ENCODE results near the gene PEX12.
"Not testable (repeated sequence)": the region's sequence is repeated elsewhere in the genome, so short reads cannot be mapped to it uniquely, and the experiment has no call there.

Gene PEX12

GRCh38 chr17:35578197-35578928 lies at the start of gene PEX12:
Gene PEX12, minus strand, starts transcription at chr17:35578571. Its CDS starts 550 bp downstream, at chr17:35578021.
- peak; percentile 95 for DNase-seq

DNA sequence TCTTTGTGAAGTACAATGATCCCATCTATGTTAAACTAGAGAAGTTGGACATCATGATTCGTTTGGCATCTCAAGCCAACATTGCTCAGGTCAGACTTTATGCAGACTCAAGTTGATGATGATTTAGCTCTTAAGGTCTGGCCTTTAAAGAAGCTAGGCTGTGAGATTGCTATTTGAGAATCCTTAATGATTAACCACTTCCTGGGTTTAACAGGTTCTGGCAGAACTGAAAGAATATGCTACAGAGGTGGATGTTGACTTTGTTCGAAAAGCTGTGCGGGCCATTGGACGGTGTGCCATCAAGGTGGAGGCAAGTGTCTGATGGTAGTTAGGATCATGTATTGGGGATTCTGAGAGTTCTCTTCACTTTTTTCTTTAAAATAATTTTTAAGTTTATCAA lies 49.0 kb upstream of the PEX12 start:
- no peak for DNase-seq

DNA sequence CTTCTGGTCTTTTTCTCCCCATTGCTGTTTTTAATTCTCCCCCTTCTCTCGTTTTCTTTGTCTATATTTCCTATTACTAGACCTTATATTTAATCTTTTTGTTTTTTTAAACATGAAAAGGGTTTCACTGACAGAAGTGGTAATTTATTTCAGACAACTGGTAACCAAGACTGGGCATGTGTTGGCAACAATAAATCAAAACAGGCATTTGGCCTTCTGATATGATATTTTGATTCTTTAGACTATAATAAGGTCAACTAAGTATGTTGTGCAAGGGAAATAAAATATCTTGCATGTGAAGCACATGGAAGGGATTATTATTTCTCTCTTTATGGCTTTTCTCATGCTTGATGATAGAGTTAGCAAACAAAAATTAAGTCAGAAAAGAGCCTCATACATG lies 43.4 kb upstream of the PEX12 start:
- DNase-seq = no peak

DNA sequence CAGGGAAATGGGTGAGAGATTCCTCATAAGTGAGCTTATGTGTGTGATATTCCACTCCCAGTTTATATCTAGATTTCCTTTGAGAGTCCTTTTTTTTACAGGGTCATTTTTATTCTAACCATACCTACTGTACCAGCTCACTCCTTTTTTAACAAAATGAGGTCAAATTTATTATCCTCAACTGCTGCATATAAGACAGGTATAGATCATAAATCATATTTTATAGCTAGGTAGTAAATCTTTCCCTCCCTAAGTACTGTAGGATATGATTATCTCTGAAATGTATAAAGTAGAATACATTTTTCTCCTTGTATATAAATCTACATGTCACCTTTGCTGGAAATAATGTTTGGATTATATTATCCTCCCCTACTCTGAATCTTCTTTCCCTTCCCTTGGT lies 40.3 kb upstream of the PEX12 start:
- no peak for DNase-seq

DNA sequence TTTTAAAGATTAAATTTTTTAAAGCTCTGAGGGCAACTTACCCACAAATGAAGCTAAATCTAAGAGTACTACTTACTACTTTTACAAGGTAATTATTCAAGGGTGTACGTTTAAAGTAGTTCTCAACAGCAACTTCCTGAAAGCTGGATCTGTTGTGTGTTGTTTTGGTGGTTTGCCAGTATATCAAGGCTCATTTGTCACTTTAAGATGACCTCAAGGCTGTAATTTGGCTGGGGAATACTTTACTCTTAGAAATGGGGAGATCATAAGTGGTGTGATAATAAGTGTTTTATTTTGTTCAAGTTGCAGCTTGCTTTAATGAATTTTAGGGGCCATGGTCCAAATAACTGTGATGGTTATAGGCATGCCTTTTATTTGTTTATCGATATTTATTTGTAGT lies 39.1 kb upstream of the PEX12 start:
- no peak for DNase-seq

GRCh38 chr17:35616536-35616935 lies 38.2 kb upstream of the PEX12 start:
- DNase-seq = no peak

DNA sequence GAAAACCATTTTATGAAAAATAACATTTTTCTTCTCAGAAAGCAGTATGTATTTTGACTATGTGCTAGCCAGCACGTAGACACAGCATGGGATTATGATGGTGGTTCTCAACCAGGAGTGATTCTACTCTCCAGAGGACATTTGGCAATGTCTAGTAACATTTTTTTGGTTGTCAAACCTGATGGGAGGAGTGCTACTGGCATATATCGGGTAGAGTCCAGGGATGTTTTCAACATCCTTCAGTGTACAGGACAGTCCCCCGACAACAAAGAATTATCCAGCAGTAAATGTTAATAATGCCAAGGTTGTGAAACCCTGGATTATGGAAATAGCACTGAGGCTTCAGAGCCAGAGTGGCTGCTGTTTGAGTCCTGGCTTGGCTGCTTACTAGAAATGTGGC lies 36.4 kb upstream of the PEX12 start:
- no peak for DNase-seq

- no peak for DNase-seq
These were observed 34.7 kb upstream of the PEX12 start for GRCh38 chr17:35612924-35613521.

DNA sequence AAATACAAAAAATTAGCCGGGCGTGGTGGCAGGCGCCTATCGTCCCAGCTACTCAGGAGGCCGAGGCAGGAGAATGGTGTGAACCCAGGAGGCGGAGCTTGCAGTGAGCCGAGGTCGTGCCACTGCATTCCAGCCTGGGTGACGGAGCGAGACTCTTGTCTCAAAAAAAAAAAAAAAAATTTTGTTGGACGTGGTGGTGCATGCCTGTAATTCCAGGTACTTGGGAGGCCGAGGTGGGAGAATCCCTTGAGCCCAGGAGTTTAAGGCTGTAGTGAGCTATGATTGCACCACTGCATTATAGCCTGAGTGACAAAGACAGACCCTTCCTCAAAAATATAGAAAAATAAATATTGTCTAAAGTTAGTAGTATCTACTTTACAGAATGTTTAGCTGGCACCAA lies 32.4 kb upstream of the PEX12 start:
- DNase-seq = not testable (repeated sequence)

GRCh38 chr17:35609831-35610230 lies 31.5 kb upstream of the PEX12 start:
- DNase-seq = no peak

- DNase-seq = no peak
These were observed 29.0 kb upstream of the PEX12 start for GRCh38 chr17:35607239-35607847.

- DNase-seq = no peak
These were observed 27.3 kb upstream of the PEX12 start for GRCh38 chr17:35605678-35606077.

- DNase-seq = no peak
These were observed 25.3 kb upstream of the PEX12 start for GRCh38 chr17:35603674-35604073.

DNA sequence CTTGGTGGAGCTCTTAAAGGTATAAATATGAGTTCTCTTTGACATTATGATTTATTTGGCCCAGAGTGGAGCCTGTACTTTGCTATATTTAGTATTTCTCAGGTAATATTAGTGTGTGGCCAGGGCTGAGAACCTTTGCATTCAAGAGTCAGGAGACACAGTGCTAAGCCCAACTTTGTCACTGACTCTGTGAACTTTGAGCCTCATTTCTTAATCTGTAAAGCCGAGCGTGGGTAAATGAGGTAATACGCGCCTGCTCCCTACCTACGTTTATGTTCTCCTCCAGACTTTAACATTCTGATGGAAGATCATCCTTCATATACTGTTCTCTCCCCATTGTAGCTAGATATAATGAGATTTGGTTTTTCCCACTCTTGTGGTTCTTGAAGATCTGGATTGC lies 19.2 kb upstream of the PEX12 start:
- DNase-seq = no peak

DNA sequence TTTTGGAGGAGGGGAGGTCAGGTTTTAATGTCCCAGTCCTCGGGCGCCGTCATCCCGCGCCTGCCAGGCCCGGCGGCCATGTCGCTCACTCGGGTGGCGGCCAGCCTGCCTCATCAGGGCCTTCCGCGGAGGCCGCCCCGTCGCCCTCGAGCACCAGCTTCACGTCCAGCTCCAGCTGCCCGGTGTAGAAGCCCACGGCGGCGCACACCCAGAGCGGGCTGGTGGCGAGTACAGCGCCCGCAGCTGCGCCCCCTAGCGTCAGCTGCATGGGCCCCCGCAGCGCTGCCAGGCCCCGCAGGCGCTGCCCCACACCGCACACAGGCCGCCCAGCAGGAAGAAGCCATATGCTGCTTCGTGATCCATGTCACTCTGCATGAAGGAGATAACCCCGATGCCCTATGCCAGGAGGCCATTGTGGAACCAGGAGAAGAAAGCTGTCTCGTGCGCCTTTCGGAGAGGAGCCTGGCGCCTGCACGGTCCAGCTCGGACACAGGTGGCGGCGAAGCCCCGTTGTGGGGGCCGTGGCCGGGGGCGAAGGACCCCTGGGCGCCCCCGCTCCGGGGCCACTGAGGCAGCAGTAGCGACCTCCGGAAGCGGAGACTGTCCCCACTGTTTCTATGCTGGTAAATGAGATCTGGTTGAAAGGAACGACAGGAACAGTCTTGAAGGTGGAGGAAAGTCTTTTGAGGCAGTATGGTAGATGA lies 18.3 kb upstream of the PEX12 start:
- DNase-seq = no peak

- DNase-seq = no peak
These were observed 17.7 kb upstream of the PEX12 start for GRCh38 chr17:35596072-35596471.

DNA sequence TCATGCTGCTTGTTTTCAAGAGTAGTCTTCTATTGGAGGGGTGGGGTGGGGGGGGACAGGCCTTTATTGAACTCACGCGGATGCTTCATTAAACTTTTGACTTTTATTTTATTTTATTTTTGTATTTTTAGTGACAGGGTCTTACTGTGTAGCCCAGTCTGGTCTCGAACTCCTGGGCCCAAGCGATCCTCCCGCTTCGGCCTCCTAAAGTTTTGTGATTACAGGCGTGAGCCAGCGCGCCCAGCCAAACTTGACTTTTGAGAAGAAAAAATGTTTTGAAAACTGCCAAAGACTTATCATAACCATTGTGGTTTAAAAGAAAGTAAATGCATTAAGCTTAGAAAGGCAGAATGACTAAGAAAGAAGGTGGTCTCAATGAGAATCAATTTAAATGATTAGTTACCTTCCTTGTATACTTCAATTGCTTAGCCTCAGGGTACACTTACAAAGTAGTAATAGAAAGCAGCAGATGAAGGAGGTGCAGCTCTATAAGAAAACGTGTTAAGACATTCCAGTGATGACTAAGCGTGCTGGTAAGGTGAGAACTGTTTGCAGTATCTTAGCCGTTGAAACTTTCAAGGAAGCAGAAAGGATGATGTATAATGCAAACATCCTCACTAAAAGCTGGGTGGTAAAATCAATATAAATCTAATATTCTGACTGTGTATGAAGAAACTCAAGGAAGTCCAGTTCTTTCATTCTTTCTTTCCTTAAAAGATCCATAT lies 10.0 kb upstream of the PEX12 start:
- DNase-seq = no peak

- DNase-seq = peak; percentile 99
These were observed 8.9 kb upstream of the PEX12 start, which contains the start of gene AP2B1 for GRCh38 chr17:35587074-35587961. Gene AP2B1, plus strand, starts transcription at chr17:35587322. Its CDS starts 6,709 bp downstream, at chr17:35594031.

DNA sequence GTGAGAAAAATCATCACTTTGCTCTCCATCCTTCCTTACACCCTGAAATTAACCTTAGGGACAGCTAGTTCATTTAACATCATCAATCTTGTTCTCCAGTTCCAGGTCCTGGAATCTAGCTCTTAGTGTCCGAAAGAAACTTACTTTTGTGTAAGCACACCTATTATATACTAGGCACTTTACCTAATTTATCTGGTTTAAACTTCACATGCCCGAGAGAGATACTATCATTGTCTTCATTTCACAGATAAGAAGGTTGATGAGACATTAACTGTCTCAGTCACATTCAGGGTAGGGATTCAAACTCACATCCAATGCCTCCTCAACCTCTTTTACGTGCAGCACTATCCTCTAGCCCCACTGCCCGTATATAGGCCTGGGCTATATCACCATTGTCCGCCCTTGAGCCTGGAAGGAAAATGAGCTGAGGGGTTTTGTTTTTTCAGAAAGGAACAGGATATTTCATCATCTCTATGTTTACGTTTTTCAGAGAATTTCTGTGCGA lies 8.2 kb upstream of the PEX12 start:
- no peak for DNase-seq

GRCh38 chr17:35584061-35584460 lies 5.7 kb upstream of the PEX12 start:
- no peak for DNase-seq

- DNase-seq = no peak
These were observed 610 bp upstream of the PEX12 start for GRCh38 chr17:35578929-35579432.

DNA sequence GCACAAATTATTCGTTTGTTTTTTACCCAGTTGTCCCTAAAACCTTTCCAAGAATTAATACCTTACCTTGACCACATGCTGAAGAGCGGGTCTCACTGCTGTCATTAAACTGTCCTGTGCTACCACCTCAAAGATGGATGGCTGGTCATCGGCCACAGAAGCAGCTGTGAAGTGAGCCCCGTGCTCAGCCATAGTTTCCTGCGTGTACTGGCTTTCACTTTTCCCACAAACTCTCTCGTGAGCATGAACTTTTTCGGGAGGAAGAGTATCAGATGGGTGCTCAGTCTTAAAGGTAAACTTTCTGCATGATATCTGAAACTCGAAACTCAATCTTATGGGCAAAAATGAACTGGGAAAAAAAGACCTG lies 558 bp downstream of the PEX12 start:
- DNase-seq = no peak

Data from activated effector memory CD4-positive, alpha-beta T cell treated with anti-CD3 and anti-CD28 coated beads, Interleukin-2, amount 50 U/mL, for 16 hours (primary cell).